Activated naive CD4-positive, alpha-beta T cell treated with anti-CD3 and anti-CD28 coated beads, Interleukin-2, amount 50 U/mL, for 16 hours (primary cell): ENCODE results near the gene KAZN.

Experiments
- DNase-seq: peaks from one replicate; pipeline ENCODE4 v3.0.0-alpha.2; 2020

KAZN gene

DNA sequence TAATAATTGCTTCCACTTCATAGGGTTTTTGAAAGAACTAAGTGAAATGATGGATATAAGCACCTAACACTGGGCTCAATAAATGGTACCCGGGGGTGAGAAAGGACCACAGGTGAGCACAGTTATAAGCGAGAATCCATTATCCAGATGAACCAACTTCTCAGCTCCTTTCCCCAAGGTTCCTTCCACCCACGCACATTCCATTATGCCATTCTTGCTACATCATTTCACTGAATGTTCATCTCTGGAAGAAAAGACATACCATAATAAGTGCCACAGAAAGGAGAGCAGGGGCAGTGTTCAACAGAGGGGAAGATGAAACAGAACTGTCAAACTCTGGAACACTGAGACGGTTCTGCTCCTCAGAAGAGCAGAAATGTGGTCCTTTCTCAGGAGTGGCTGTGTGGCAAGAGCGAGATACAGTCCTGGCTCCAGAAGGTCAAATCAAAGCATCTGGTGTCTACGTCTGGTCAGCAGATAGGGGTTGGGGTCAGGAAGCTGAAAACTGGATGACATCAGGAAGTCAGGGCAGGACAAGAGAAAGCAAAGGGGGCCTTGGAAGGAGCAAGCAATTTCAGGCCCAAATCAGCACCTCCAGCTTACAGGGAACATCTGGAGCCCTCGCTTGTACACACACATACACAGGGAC, 299.6 kb downstream of the KAZN start:
- no peak for DNase-seq

DNA sequence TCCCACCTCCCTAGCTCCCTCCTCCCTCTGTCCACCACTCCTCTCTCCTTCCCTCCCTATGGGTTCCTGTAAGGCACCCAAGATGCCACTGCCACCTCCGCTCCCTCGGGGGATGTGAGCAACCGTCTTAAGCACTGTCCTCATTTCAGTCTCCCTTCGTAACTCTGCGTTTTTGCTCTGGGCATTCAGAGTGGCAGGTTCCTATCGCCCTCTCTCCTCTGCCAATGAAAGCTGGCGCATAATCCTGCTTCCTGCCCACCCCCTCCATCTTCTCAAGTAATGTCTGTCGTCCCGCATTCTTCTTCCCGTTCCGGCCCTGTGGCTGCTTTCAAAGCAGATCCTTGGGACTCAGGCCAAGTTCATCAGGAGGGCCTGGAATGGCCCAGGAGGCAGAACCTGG, 301.2 kb downstream of the KAZN start:
- no peak for DNase-seq

DNA sequence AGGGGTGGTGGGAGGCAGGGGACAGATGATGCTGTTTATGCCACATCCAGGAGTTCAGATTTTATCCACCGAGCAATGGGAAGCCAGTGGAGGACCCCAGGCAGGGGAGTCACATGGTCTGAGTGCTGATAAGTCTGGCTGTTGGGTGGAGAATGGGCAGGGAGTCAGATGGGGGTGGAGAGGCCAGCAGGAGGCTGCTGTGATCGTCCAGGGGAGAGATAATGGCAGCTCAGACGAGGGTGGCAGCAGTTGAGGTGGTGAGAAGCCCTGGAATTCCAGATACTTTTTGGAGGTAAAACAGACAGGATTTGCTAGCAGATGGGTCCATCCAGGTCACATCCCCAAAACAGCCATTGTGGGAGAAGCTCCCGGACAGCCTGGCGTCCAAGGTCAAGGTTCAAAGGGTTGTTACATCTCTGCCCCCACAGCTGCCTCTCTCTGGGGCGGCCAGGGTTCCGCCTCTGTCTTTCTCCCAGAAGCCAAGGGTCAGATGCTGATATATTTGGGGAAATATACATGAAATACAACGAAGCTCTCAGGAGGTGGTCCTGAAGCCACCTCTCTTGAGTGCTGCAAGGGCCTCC, 303.0 kb downstream of the KAZN start:
- no peak for DNase-seq

DNA sequence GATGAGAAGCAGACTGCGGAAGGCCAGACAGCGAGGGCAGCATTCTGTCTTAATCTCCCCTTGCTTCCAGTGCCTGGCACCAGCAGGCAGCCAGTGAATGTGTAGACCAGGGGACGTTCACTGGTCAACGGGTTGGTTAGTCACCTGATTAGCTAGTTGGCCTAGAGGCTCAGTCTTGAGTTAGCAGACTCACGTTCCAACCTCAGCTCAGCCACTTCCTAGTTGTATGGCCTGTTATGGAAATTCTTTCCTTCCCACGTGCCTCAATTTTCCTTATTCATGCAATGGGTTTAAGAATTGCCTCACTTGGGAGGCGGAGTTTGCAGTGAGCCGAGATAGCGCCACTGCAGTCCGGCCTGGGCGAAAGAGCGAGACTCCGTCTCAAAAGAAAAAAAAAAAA, 305.4 kb downstream of the KAZN start:
- DNase-seq = no peak

DNA sequence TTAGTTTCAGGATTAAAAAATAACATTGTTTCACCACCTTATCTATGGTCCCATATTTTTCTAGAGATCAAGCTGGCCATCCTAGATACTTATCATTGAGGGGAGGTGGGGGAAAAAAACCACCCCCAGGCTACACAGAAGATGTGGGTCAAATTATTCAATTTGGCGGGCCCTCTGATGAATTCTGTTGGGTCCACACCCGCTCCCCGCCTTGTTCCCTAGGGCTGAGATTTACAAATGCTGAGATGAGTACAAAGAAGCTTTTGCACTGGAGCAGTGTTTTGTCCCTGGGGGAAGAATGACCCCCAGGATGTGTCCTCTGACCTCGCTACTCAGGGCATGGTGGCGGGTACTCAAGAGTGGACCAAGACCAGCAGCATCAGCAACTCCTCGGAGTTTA, 308.2 kb downstream of the KAZN start:
- no peak for DNase-seq

DNA sequence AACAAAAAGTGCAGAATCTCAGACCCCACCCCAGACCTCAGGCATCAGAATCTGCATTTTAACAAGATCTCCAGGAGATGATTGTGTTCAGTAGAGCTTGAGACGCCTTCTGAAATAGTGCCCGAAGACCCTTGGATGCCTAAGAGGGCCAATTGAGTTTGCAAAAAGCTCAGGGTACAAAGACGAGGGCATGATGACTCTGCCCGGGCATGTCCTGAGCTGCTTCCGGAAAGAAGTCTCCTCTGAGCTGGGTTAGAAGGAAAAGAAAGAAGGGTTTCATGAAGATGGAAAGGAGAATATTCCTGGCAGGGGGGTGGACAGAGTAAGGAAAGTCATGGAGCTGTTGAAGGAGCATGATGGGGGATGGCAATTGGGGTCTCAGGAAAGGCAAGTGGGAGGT, 308.9 kb downstream of the KAZN start:
- no peak for DNase-seq

DNA sequence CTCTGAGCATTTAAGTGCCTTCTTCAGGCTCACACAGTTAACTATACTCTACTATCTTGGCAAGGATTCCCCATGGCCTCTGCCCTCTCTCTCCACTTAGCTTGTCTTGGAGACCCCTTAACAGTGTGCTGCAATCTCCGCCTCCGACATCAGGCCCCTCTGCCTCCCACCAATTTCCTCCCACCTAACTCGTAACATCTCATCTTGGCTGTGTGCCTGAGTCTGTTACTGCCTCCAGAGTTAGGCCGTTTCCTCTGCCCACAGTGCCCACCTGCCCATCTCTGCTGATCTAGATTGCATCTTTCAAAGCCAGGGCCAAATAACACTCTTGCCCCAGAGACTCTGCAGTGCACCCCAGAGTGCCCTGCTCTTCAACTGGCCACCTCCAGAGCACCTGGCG, 310.8 kb downstream of the KAZN start:
- no peak for DNase-seq

DNA sequence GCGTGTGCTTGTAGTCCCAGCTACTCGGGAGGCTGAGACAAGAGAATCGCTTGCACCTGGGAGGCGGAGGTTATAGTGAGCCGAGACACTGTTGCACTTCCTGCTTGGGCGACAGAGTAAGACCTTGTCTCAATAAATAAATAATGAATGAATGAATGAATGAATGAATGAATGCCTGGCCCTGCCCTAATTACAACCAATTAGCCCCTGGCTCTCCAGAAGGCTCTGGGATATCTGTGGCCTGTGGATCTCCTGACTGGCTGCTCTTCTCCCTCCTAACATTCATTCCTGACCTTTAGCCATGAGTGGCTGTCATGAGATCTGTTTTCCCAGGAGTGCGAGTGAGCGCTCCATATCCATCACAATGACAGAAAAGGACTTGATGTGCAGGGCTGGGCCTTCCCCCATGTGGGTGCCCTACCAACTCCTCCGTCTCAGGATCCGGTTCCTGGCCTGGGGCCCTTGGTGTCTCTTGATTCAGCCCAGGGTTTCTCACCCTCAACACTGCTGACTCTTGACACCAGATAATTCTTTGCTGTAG, 311.5 kb downstream of the KAZN start:
- DNase-seq = no peak

DNA sequence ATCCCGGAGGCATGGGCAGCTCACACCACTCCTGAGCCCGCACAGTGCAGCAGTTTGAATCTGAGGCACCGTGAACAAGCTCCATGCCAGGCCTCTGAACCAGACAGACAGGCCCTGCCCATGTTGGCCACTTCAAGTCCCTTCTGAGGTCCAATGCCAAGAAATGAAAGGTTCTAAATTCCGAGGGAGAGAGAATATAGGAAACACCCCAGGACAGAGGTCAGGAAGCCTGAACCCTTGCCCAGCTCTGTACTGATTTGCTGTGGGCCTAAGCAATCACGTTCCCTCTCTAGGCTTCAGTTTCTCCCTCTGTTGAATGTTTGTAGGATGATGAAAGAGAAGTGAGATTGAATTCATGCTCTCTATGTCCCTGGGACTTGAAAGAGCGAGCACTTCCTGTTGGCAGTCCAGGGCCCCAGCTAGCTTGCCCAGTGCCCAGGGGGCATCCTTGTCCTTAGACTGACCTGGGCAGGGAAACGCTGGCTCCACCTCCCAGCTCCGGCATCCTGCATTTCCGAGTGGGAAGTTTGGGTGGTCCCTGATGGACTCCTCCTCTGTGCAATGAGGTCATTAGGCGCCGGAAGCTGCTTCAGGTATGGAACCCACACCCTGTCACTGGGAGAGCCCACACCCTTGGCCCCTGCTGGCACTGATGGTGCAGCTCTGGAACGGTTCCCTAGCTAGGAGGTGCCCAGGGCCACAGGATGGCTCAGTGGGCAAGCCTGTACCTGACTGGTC, 312.7 kb downstream of the KAZN start:
- DNase-seq = no peak

DNA sequence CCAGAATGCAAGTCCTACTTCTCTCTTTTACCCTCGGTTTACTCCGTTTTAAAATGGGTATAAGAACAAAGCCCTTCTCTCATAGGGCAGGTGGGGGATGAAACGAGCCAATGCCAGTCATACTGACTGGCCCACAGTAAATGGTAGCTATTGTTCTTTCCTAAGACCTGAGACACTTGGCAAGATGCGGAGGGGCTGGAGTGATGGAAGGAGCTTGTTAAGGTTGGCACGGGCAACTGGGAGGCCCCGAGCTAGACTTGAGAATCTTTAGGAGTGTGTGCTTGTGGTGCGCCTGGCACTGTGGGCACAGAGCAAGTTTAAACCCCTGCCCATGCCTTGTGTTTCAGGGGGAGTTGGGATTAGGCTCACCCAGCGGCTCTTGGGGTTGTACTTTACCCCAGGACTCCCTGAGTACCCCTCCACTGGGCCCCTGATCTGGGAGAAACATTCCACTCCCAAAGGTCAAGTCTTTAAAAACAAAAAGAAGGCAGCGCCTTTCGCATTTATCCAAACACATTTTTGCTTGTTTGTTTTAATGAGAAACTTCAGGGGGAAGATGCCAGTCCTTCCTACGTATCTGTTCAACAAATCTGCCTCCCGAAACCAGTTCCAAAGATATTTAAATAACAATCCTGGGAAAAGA, 314.5 kb downstream of the KAZN start:
- no peak for DNase-seq

DNA sequence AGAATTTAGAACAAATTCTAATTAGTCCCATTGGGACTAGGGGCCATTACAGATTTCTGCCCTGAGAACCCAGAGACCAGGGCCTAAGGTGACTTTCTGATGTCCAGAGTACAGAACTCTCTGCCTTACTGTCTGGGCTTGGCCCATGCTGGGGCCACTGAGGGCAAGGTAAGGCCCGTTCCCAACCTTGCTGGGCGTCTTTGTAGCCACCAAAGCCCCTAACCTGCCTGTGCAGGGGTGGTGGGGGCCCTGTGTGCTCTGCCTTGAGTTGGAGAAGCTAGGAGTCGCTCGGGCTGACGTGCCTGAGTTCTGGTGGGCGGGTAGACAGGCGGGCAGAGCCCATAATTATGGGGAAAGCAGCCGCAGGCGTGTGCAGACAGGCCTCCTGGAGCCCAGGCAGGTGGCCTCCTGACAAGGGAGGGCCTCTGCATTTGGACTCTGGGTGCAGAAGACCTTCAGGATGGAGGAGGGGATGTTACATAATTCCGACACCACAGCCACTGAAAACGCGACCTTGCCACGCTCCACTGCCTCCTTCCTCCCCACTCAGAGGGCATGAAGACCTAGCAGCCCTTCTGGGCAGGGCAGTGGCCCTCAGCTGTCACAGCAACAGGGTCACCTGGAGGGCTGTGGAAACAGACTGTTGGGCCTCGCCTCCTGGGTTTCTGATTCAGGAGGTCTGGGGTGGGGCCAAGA, 315.1 kb downstream of the KAZN start:
- no peak for DNase-seq

DNA sequence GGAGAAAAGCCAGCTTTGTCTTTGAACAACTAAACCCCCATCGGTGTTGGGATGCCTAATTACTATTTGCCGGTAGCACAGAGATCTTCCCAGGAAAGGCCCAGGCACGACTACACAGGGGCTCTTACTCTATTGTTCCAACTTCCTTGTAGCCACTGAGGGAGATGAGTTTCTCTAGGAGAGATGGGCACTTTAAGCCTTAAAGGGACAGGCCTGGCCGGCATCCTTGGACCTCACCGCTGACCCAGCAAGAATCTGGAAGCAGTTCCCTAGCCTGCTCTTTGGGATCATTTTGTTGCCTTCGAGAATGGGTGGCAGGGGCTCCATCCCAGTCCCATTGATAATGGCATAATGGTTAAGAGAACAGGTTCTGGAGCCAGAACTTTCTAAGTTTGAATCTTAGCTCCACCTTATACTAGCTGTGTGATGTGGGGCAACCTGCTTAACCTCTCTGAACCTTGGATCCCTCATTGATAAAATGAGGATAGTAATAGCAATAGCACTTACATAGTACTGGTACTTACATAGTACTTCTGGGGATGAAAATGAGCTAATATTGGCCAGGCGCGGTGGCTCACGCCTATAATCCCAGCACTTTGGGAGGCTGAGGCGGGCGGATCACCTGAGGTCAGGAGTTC, 316.0 kb downstream of the KAZN start:
- DNase-seq = no peak

DNA sequence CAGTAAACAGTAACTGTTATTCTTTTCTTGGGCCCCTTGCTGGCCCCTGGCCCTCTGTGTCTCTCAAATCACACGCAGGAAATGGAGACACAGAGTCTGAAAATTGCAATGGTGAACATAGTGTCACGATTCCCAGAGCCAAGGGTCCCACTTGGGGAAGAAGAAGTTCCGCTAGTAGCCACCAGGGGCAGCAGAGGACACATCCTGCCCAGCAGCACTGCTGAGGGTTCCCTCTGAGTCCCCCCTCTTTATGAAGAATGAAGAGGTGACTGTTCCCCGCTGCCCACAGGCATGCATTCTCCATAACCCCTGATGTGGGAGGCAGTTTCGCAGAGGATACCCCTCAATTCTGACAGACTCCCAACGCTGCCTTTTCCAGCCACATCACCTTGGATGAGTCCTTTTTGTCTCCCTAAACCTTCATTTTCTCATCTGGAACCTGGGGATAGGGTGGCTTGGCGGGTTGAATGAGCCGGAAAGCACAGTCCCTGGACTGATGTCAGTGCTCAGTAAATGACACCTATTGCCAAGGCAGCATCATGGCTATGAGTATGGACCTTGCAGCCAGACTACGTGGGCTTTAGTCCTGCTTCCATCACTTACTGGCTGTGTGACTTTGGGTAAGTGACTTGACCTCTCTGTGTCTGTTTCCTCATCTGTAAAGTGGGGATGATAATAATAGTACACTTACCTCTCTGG, 317.0 kb downstream of the KAZN start:
- DNase-seq = peak; percentile 33

DNA sequence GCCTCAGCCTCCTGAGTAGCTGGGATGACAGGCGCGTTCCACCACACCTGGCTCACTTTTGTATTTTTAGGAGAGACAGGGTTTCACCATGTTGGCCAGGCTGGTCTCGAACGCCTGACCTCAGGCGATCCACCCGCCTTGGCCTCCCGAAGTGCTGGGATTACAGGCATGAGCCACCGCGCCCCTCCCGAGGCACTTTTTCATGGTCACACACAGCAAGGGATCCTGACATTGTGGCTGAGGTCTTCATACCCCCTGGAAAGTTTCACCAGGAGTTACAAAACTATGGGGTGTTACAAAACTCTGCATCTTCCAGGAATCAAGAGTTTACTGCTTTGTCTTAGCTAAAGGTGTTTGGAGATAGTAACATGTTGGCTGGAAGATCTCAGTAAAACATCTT, 320.8 kb downstream of the KAZN start:
- no peak for DNase-seq

DNA sequence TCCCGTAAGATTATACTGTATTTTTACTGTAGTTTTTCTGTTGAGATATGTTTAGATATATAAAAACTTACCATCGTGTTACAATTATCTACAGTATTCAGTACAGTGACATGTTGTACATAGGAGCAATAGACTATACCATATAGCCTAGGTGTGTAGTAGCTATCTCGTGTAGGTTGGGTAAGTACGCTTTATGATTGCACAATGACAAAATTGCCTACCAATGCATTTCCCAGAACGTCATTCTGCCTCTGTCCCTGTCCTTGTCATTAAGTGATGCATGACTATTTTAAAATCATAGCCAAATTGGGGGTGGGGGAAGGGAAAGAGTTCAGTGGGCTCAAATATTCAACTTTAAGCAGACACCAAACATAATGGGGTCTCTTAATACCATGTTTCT, 321.3 kb downstream of the KAZN start:
- DNase-seq = no peak

DNA sequence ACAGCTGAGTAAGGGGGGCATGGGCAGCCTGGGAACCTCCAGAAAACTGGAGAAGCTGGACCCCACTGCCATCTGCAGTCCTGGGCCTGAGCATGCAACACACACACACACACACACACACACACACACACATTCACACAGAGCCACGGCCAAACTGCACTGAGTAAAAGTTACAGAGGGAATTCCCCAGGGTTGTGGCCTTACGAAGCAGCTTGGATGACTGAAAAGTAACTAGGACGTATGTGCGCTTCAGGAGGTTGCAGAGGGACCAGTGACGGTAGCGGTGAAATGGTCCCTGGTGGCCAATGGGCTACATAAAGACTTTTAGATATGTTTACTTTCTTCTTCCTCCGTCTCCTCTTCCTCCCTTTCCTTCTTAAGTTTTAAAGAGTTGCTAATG, 322.6 kb downstream of the KAZN start:
- DNase-seq = no peak

DNA sequence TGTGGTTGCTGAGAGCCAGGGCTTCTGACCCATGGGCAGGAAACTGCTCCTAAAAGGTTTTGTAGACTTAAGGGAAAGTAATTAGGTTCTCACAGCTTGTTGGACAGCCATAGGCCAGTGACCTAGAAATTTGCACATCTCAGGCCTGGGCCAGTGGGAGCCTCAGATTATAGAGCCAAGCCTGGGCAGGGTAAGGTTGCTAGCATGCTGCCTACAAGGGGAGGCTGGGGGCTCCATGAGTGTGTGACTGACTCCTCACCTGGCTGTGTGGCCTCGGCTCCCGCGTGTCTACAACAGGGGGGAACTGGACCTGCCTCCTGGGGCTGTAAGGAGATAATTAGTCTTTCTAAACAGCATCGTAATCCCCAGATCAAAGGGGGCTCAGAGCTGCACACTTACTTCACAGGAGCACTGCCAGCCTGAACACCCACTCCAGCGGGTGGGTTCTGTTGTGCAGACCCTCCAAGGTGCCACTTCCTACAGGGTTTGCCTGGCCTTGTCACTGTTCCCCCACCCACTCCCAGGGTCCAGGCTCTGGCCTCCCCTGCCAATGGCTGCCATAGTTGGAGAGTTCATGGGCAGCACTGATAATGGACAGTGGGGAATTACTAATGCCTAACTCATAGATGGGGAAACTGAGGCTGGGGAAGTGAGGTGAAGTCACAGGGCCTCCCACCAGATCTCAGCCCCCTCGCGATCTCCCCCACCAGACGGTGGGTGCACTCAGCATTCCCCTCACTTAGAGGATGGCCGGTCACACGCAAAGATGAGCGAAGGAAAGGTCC, 324.6 kb downstream of the KAZN start:
- DNase-seq = no peak

DNA sequence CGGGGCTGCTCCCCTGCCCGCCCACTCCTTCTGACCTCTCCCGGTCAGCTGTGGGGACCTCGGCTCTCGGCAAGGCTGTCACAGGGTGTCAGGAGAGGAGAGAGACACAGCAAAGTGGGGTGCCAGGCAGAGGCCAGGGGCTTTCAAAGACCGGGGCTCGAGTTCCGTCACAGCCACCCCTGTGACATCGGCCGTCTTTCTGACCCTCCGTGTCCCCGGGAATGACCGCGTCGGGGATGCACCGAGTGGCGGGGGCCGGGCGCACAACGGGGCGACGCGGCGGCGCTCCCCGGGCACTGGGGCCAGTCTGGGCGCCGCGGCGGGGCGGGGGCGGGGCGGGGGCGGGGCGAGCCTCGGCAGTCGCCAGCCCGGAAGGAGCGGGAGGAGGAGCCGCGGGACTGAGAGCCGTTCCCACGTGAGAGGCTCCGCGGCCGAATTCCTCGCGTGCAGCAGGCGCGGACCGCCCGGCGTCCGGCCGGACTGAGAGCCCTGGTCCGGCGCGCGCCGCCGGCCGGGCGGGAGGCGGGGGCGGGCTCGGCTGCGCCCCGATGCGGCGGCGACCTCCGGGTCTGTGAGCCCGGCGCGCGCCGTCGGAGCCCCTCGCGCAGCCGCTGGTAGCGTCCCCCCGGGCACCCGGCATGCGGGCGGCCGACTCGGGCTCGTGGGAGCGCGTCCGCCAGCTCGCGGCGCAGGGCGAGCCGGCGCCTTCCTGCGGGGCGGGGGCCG, 325.4 kb downstream of the KAZN start:
- peak; percentile 30 for DNase-seq

DNA sequence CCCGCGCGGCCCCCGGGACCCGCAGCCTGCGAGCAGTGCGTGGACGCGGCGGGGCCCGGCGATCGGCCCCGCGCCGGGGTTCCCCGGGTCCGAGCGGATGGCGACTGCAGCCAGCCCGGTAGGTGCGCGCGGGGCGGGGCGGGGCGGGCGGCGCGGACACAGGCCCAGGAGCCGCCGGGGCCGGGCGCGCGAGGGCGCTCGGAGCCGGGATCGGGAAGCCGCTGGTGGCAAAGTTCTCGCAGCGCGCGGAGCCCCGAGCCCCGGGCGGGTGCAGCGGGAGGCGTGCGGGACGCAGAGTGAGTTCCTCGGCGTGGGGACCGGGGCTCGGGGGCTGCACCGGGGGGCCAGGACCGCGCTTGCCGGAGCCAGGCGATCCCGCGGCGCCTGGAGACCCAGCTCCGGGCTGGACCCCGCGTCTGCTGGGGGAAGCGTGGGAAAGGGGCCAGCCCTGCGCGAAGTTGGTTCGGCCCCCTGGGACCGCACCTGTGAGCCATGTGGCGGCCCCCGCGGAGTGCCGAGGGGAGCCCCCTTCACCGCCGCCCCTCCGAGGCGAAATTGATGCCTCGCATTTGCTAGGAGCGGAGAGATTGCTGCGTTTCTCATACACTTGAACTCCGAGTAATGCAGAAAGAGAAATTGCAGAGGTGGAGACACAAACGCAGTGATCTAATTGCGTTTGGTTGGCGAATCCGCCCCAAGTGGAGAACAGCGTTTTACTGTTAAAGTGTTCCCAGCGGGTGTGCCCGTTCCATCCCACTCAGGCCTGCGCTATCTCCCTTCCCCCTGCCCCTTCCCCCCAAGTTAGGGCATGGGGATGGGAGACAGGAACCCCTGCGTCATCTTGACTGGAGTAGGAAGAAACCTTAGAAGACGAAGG, 326.2 kb downstream of the KAZN start:
- no peak for DNase-seq
